H1 (cell line): Measurements from ENCODE around the gene TAC4.

Experiments
- CBX8 ChIP-seq: fragments of 300-800, 300-1000 bp; sonication (generic); IDR thresholded peaks from 2 replicates; pipeline ENCODE4 v1.7.1; 2016; ENCODE audit warnings: low read depth, low read length, borderline replicate concordance
- CEBPB ChIP-seq: IDR thresholded peaks from 2 replicates; pipeline ENCODE4 v1.6.1; 2012; ENCODE audit warnings: low read depth, low read length
- EP300 ChIP-seq, 2 experiments: IDR thresholded peaks; 1 replicate in 1 of 2; 2 replicates in 1 of 2; pipeline ENCODE4 v1.6.1; 2011 to 2012; ENCODE audit warnings: low read depth in 2 of 2, low read length in 2 of 2, mild to moderate bottlenecking in 2 of 2, borderline replicate concordance in 1 of 2, inconsistent platforms in 1 of 2, moderate library complexity in 1 of 2
- HDAC6 ChIP-seq: IDR thresholded peaks from one replicate; pipeline ENCODE4 v1.7.1; 2012; ENCODE audit warnings: low read depth, mild to moderate bottlenecking, inconsistent platforms, low read length, moderate library complexity
- RAD21 ChIP-seq, 2 experiments: IDR thresholded peaks in 1 of 2; conservative IDR thresholded peaks in 1 of 2; 2 replicates each; pipeline ENCODE4 v1.6.1; 2011; ENCODE audit warnings: low read depth in 2 of 2, low read length in 2 of 2, improper control_type of control experiment in 1 of 2, inconsistent platforms in 1 of 2, mild to moderate bottlenecking in 1 of 2, moderate library complexity in 1 of 2
- SAP30 ChIP-seq: fragments of 300-600 bp; sonication (generic); IDR thresholded peaks from 2 replicates; pipeline ENCODE4 v1.7.1; 2012; ENCODE audit warnings: low read length, moderate library complexity, mild to moderate bottlenecking, inconsistent platforms; ENCODE audit not compliant: insufficient read depth, insufficient replicate concordance
- SIN3A ChIP-seq, 2 experiments: IDR thresholded peaks in 1 of 2; conservative IDR thresholded peaks in 1 of 2; 2 replicates each; pipeline ENCODE4 v1.6.1; 2011 to 2012; ENCODE audit warnings: low read length in 2 of 2, improper control_type of control experiment in 1 of 2, low read depth in 1 of 2, mild to moderate bottlenecking in 1 of 2
- SIX5 ChIP-seq: IDR thresholded peaks from 2 replicates; pipeline ENCODE4 v1.6.1; 2011; ENCODE audit warnings: mild to moderate bottlenecking, low read depth, low read length
- TF ChIP-seq, protein P1 (sequence below), 3 experiments: IDR thresholded peaks; 1 replicate in 2 of 3; 2 replicates in 1 of 3; pipeline versions ENCODE4 v1.5.1 to v1.6.1; 2011; ENCODE audit warnings: low read length in 3 of 3, mild to moderate bottlenecking in 3 of 3, inconsistent platforms in 2 of 3, low read depth in 1 of 3, moderate library complexity in 1 of 3; ENCODE audit not compliant: insufficient read depth in 1 of 3; ENCODE audit errors: control extremely low read depth in 1 of 3

DNA sequence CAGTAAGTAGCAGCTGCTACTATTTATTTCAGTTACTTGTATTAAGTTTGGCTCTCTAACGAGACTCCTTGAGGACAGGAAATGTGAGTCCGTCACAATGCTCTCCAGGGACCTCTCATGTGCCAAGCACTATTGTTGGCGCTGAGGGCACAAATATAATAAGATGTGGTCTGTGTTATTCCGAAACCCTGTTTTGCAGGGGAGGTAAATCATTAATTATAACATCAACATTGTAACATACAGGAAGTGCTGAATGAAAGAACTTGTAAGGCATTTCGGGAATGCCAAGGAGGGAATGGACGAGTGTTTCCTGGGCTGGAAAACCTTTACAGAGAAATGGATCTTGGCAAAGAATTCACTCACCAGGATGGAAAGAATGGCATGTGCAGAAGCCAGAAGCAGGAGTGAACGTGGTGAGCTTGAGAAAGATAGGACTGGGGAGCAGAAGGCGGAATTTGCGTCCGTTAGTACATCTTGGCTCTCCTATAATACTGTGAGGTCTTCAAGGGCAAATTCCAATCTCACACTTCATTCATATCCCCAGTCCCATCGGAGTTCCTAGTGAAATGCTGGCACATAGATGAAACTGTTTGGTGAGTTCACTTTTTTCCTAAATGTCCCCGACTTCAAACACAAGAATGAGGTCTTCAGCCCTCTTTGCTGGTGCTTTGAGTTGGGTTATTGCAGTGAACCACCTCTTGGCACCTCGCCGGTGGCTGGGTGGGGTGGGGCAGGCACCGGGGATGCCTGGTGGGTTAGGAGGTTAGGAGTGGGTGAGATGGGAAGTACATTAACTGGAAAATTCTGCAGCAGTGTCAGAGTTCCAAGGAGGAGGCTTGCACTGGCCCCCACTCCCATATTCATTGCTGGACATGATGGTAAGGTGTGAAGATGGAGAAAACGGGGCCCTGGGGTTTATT lies 11.5 kb downstream of the TAC4 start:
- TF ChIP-seq, protein P1, sequence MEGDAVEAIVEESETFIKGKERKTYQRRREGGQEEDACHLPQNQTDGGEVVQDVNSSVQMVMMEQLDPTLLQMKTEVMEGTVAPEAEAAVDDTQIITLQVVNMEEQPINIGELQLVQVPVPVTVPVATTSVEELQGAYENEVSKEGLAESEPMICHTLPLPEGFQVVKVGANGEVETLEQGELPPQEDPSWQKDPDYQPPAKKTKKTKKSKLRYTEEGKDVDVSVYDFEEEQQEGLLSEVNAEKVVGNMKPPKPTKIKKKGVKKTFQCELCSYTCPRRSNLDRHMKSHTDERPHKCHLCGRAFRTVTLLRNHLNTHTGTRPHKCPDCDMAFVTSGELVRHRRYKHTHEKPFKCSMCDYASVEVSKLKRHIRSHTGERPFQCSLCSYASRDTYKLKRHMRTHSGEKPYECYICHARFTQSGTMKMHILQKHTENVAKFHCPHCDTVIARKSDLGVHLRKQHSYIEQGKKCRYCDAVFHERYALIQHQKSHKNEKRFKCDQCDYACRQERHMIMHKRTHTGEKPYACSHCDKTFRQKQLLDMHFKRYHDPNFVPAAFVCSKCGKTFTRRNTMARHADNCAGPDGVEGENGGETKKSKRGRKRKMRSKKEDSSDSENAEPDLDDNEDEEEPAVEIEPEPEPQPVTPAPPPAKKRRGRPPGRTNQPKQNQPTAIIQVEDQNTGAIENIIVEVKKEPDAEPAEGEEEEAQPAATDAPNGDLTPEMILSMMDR (IDR thresholded peaks at IDR 0.05; ENCODE audit: control extremely low read depth in 1 of 3, insufficient read depth in 1 of 3, low read depth in 1 of 3, low read length in 3 of 3), result no peak
- TF ChIP-seq CBX8, result no peak
- no peak for TF ChIP-seq SIX5
- no peak for TF ChIP-seq HDAC6
- TF ChIP-seq SIN3A (conservative IDR thresholded peaks at IDR 0.05 in 1 of 2, IDR thresholded peaks at IDR 0.05 in 1 of 2; ENCODE audit: low read depth in 1 of 2, low read length in 2 of 2), result no peak
- no peak for TF ChIP-seq RAD21 (IDR thresholded peaks at IDR 0.05 in 1 of 2, conservative IDR thresholded peaks at IDR 0.05 in 1 of 2; ENCODE audit: low read depth in 2 of 2, low read length in 2 of 2)
- no peak for TF ChIP-seq EP300 (IDR thresholded peaks at IDR 0.05; ENCODE audit: borderline replicate concordance in 1 of 2, low read depth in 2 of 2, low read length in 2 of 2)
- TF ChIP-seq SAP30, result no peak
- TF ChIP-seq CEBPB, result no peak
